HG03571 (cell line): Measurements from ENCODE around the gene IQCE.

Source experiments
- ATAC-seq: cut with Tn5 transposase; IDR thresholded peaks from one replicate; pipeline ENCODE4 v1.9.1; 2021; ENCODE audit not compliant: unreplicated experiment

Gene IQCE

DNA sequence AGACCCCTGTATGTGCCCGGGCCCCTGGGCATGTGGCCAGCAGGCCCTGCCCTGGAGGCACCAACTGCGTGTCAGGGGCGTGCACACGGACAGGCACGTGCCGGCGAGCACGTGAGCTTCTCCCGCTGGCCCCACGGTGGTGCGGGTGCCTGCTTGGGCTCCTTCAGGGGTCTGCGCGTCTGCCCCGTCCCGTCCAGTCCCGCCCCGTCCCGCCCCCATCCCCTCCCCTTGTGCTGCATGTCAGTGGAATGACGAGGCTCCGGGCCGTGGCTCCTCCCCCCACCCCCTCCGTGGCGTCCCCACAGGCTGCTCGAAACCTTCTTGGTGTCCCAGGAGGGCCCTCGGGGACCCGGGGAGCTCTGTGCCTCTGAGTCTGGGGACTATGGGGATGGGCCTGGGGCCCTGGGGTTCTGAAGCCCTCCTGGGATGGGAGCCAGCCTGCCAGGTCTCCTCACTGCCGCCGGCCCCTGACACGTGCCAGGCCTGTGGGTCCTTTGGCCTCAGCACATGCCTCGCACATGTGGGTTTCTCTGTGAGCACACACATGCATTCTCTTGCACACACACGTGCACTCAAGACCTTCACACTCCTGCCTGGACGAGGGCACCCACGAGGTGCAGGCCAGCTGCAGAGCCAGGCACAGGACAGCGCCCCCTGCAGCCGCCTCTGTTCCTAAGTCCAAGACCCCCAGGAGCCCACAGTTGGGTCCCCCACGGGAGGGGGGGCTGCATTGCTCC, 101.7 kb downstream of the IQCE start:
- ATAC-seq: no peak

DNA sequence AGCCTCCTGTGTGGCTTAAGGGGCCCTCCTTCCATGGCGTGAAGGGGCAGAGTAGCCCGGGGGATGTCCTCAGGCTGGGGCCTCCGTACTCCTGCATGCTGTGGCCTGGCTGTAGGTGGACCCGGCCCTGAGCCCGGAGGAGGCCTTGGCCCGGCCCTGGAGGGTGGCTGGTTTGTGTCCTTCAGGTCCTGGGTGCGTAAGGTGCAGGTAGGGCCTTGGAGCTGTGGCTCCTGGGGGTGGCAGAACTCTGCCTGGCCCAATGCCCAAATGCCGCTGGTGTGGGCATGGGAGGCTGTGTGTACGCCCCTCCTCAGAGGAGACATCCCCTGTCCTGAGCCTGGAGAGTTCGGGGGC, 102.3 kb downstream of the IQCE start:
- no peak for ATAC-seq

DNA sequence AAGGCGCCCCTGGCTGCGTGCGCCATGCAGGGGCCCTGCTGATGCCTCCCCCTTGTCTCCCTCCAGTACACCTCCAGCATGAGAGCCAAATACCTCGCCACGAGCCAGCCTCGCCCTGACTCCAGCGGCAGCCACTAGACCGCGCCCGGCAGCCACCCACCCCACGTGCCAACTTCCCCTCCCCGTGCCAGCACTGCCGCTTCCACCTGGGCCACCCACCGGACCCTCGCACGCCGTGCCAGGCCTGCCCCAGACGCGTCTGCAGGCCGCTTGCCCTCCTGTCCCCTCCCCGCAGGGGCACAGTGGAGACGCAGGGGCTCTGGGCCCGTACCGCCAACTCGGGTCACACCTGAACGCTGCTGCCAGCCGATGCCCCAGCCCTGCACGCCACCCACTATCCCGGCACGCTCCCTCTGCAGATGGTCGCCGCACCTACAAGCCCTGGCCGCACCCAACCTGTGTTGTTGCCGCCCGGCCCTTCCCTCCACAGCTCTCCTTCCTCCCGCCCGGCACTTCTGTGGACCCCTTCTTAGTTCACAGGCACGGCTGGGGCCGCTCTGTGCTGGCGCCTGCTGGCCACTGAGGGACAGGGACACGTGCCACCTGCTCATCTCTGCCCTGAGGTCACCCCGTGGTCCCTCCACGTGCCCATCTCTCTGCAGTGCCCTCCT, 103.0 kb downstream of the IQCE start:
- no peak for ATAC-seq

DNA sequence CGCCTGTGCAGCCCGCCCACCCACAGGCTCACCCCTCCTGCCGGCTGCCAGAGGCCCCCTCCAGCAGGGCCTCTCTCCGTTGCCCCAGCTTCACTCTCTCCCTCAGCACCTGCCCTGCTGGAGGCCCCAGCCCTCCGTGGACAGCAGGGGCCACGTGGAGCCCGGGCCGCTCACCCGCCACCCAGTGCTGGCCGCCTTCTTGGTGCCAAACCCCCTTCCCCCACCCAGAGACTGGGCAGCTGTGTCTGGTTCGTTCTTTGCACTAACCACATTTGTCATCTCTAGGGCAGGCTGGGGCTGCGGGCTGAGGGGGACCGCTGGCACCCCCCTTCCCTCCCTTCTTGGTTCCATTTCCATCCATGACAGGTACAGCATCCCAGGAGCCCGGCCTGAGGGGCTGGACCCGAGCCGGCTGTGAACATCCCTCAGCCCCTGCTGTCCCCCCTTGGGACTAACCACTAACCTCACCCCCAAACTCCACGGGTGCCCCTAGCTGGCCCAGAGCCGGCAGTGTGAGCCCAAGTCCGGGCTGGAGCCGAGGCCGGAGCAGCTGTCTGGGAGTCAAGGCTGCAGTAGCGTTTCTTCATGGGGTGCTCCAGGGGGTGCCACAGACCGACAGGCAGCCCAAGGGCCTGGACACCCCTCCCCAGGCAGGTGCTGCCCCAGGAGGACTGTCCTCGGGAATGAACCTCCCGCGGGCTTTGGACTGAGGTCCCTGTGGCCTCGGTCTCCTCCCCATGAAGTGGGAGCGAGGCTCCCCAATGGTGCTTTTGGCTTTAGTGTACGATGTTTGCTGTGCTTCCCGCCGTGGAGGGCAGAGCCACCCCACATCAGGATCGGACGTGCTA, 103.7 kb downstream of the IQCE start:
- no peak for ATAC-seq

DNA sequence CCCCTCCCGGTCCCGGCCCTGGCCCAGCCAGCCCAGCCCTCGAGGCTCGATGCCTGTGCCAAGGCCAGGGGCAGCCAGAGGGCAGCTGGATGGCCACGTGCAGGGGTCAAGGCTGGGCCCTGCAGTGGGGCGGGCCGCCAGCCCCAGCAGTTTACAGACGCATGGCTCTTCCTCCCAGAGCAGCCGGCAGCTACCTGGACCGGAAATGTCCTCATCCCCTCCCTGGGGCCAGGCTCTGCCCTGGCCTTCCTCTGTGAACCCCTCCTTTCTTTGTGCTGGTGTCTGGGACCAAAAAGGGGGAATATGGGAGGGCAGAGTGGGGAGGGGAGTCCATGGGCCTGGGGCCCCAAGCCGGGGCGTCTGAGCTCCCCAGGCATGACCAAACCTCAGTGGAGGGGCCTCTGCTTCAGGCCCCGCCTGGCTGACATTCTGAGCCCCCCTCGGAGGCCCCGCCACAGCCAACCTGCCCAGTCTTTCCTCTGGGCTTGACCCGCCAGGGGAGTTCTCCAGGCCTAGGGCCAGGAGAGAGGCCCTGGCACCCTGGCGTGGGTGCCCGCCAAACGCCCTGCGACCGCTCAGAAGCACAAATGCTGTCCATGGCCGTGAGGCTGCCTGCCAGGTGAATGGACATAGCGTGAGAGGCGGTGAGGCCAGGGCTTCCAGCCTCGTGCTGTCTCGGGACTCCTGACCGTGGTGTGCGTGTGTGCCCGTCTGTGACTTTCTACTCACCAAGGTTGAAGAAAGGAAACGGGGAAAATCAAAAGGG, 104.5 kb downstream of the IQCE start:
- ATAC-seq: no peak

DNA sequence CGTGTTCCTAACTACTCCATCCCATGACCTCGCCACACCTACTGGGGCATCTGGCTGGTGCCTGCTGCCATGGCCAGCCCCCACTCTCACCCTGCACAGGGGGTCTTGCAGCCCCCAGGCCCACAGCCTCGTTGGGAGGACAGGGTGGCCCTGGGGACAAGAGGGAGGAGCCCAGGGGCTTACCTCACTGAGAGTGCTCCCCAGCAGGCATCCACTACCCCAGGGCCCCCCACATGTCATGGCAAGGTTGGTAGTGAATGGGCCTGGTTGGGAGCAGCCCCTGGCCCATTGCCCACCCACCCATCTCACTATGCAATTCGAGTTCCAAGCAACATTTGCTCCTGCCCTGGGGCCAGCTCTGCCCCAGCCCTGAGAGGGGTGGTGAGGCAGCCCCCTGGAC, 105.2 kb downstream of the IQCE start:
- ATAC-seq: no peak
